Thyroid gland (tissue), 4 donors: ENCODE data around the gene SGF29. TPM values are rescaled to one million over a fixed set of nuclear protein-coding genes. Genes with fewer than 3 reads are reported as not detected.
"Not testable (repeated sequence)": the region's sequence is repeated elsewhere in the genome, so short reads cannot be mapped to it uniquely, and the experiment has no call there.

ENCODE experiments used
- DNase-seq, 2 donors: peaks; one replicate each; pipeline ENCODE4 v3.0.0-alpha.2; 2019
- H3K27ac ChIP-seq, 3 donors: fragments of 200-600 bp; sonication (generic); 1 replicate in 2 of 3; 2 replicates in 1 of 3; pipeline ENCODE4 v1.5.1; 2016 to 2019; ENCODE audit warnings: mild to moderate bottlenecking in 1 of 3, moderate library complexity in 1 of 3
- H3K27me3 ChIP-seq: fragments of 200-600 bp; sonication (generic); one replicate; pipeline ENCODE4 v1.5.1; 2019
- H3K36me3 ChIP-seq, 2 donors: fragments of 200-600 bp; sonication (generic); one replicate each; pipeline ENCODE4 v1.5.1; 2016 to 2019
- H3K4me1 ChIP-seq, 2 donors: fragments of 200-600 bp; sonication (generic); one replicate each; pipeline ENCODE4 v1.5.1; 2017 to 2019
- H3K4me3 ChIP-seq, 3 donors: fragments of 200-600 bp; sonication (generic); replicated peaks in 1 of 3; 1 replicate in 2 of 3; 2 replicates in 1 of 3; pipeline ENCODE4 v1.5.1; 2016; ENCODE audit warnings: mild to moderate bottlenecking in 1 of 3
- H3K9me3 ChIP-seq: fragments of 200-600 bp; sonication (generic); one replicate; pipeline ENCODE4 v1.5.1; 2017
- POLR2A ChIP-seq, 2 donors: fragments of 450-650 bp; IDR thresholded peaks; one replicate each; pipeline ENCODE4 v1.6.1; 2017; ENCODE audit warnings: antibody characterized with exemption in 2 of 2, mild to moderate bottlenecking in 2 of 2, moderate library complexity in 1 of 2
- WGBS, 2 donors: methylation state at CpG; one replicate each; pipeline ENCODE4 v1.1.5; 2017; 5-methylcytosine and 5-hydroxymethylcytosine counted together
- intact Hi-C: fragments of 100-400 bp; cut with DNase I; formaldehyde crosslinking; loops from one replicate; pipeline ENCODE4 v1.15.1; 2023
- total RNA-seq, 4 donors: library from RNA; depleted of rRNA; stranded (reverse); fragments of >200 nt; gene quantifications; one replicate each; pipeline ENCODE4 v1.2.3, GENCODE V29; 2016
- TF ChIP-seq, protein P1 (sequence below), 6 experiments: fragments of 200-600 bp in 3 of 6; fragments of 450-650 bp in 3 of 6; sonication (generic) in 3 of 6; IDR thresholded peaks; one replicate each; pipeline ENCODE4 v1.5.1; 2016 to 2019; ENCODE audit warnings: antibody characterized with exemption in 6 of 6, mild to moderate bottlenecking in 2 of 6, inconsistent platforms in 1 of 6, moderate library complexity in 1 of 6

Gene SGF29
- total RNA-seq, 4 donors from 2014 or later: 31.8 to 41.9 (median 36.9) TPM

DNA sequence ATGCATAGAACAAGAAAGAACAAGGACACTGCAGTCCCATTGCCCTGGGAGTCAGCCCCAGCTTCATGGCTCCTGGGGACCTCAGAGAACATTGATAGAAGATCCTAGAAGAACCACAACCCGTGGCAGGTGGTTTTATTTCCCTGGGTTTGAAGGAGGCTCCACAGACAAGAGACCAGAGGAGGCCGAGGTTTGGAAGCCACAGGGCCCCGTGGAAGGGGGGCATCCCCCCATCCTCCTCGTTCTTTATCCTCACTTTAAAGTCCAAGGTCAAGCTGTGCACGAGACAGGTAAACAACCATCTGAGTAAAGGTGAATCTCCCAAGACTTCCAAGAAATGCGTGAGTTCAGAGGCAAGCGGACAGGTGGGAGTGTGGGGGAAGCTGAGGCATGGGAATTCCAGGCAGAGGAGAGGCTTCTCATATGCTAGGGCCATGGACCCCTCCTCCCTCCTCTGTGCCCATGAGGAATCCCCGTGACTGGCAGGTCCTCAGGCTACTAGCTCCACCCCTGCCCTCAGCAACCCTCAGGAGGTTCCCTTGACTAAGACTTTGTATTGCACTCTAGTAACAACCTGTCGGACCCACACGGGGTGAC is 57.0 kb downstream of the SGF29 start:
- peak overlapping the region; percentile 76 to 88 (median 80) for H3K27ac ChIP-seq
- TF ChIP-seq, protein P1, sequence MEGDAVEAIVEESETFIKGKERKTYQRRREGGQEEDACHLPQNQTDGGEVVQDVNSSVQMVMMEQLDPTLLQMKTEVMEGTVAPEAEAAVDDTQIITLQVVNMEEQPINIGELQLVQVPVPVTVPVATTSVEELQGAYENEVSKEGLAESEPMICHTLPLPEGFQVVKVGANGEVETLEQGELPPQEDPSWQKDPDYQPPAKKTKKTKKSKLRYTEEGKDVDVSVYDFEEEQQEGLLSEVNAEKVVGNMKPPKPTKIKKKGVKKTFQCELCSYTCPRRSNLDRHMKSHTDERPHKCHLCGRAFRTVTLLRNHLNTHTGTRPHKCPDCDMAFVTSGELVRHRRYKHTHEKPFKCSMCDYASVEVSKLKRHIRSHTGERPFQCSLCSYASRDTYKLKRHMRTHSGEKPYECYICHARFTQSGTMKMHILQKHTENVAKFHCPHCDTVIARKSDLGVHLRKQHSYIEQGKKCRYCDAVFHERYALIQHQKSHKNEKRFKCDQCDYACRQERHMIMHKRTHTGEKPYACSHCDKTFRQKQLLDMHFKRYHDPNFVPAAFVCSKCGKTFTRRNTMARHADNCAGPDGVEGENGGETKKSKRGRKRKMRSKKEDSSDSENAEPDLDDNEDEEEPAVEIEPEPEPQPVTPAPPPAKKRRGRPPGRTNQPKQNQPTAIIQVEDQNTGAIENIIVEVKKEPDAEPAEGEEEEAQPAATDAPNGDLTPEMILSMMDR (IDR thresholded peaks at IDR 0.05): no peak
- TF ChIP-seq POLR2A (IDR thresholded peaks at IDR 0.05): no peak
- peak; percentile 48 to 53 for DNase-seq

DNA sequence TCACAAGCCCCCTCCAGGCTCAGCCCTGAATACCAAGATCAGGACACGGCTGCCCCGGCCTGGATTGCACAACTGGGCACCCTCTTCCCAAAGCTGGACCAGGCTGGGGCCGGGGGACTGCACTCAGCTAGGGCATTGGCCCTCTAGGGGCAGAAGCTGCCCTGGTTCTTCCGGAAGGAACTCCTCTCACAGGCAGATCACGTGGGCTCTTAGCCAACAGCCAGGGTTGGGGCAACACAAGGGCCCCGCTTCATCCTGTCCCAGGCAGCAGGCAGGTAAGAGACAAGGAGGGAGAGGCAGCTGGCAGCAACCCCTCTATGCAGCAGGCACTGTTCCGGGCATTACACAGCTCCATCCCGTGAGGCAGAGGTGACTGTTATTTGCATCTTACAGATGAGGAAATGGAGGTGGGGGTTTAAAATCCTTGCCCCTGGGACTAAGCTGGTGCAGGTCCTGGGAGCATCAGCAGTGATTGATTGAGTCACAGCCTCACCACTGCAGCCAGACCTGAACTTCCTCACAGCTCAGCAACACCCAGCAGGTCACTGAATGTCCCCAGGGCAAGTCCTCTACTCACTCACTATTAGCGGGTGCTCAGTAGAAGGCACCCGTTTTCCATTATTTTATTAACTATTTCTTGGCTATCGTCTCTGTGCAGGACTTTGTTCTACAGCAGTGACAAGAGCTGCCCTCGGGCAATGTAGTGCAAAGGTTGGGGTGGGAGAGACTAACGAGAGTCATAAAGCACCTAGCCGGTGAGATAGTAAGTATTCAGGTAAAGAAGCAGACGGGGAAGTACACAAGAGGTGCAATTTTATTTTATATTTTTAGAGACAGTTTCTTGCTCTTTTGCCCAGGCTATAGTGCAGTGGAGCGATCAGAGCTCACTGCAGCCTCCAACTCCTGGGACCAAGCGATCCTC is 58.9 kb downstream of the SGF29 start:
- DNase-seq, H3K27me3 ChIP-seq, H3K4me3 ChIP-seq, H3K9me3 ChIP-seq, H3K36me3 ChIP-seq, H3K27ac ChIP-seq, intact Hi-C loops: not testable (repeated sequence)
- H3K4me1 ChIP-seq: peaks cover 18 to 30% of the 10 kb centered on the region in 2 donors
- no CpG with 5 or more reads among the region's 17 CpGs for WGBS, 2 donors

More for the DNA sequence above, 57.0 kb downstream of the SGF29 start:
- intact Hi-C loops: no loop called here
- WGBS, 2 donors: 60 to 64% methylated on average over 10 of the region's 10 CpGs
- no peaks in the 10 kb centered on the region for H3K27me3 ChIP-seq
- H3K4me1 ChIP-seq: peaks cover 18 to 30% of the 10 kb centered on the region in 2 donors
- H3K9me3 ChIP-seq: no peaks in the 10 kb centered on the region
- no peaks in the 10 kb centered on the region for H3K36me3 ChIP-seq
- no peak overlapping the region for H3K4me3 ChIP-seq

DNA sequence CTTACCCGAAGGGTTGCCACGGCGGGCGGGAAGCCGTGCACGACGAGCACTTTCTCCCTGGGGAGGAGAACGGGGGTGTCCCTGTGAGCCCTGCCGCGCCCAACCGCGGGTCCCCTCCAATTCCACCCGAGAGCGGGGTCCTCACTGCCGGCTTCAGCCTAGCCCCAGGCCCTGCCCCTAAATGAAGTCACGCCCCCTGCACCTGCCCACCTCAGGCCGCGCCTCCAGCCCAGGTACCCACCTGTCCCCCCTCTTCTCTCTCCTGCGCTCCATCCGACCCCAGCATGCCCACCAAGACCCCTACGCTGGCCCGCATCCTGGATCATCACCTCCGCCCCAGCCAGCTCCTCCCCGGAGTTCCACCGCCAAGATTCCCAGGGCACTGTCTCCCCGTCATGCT is 60.2 kb downstream of the SGF29 start:
- WGBS, 2 donors: 60 to 83% methylated on average over 1 of the region's 26 CpGs
- DNase-seq, H3K27me3 ChIP-seq, H3K36me3 ChIP-seq, H3K4me3 ChIP-seq, H3K9me3 ChIP-seq, intact Hi-C loops, H3K27ac ChIP-seq: not testable (repeated sequence)
- peaks cover 18 to 24% of the 10 kb centered on the region in 2 donors for H3K4me1 ChIP-seq

DNA sequence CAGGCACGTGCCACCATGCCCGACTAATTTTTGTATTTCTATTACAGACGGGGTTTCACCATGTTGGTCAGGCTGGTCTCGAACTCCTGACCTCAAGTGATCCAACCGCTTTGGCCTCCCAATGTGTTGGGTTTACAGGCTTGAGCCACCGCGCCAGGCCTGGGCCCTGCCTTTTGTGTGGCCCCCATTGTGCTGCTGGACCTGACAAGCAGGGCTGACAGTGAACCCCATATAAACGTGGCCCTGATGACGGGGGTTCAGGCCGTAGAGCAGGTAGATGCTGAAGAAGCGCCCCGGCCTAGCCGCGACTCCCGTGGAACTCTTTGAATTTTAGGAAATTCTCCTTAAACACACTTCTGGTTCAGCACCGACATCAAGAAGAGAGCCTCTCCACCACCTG is 60.8 kb downstream of the SGF29 start:
- H3K27me3 ChIP-seq, DNase-seq, H3K9me3 ChIP-seq, intact Hi-C loops, H3K4me3 ChIP-seq, H3K27ac ChIP-seq, H3K36me3 ChIP-seq: not testable (repeated sequence)
- WGBS, 2 donors: 84 to 85% methylated on average over 7 to 14 of the region's 16 CpGs
- peaks cover 11 to 17% of the 10 kb centered on the region in 2 donors for H3K4me1 ChIP-seq

DNA sequence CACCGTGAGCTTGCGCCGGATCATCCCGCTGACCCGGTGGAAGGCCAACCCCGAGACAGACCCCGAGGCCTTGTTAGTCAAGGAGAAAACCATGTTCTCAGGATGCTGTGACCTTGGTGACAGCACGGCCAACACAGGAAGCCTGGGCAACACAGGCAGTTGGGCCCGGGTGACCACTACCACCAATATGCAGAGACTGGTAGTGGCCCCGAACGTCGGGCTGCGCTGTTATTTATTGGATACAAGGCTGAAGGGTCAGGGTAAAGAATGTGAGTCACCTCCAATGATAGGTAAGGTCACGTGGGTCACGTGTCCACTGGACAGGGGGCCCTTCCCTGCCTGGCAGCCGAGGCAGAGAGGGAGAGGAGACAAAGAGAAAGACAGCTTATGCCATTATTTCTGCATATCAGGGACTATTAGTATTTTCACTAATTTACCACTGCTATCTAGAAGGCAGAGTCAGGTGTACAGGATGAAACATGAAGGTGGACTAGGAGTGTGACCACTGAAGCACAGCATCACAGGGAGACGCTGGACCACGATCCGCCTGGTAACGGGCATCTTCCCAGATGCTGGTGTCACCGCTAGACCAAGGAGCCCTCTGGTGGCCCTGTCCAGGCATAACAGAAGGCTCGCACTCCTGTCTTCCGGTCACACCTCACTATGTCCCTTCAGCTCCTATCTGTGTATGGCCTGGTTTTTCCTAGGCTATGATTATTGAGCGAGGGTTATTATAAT is 61.9 kb downstream of the SGF29 start:
- intact Hi-C loops, H3K27ac ChIP-seq, H3K9me3 ChIP-seq, H3K36me3 ChIP-seq, H3K4me1 ChIP-seq, H3K4me3 ChIP-seq, H3K27me3 ChIP-seq: not testable (repeated sequence)
- TF ChIP-seq, protein P1 (IDR thresholded peaks at IDR 0.05): peak; percentile 56 to 81 (median 74)
- peak; percentile 74 to 75 for DNase-seq
- WGBS, 2 donors: 50 to 54% methylated on average over 17 to 18 of the region's 24 CpGs

DNA sequence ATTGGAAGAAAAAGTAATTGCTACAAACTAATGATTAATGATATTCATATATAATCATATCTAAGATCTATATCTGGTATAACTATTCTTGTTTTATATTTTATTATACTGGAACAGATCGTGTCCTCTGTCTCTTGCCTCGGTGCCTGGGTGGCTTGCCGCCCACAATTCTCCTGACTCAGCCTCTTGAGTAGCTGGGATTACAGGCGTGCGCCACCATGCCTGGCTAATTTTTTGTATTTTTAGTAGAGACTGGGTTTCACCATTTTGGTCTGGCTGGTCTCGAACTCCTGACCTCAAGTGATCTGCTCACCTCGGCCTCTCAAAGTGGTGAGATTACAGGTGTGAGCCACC is 62.5 kb downstream of the SGF29 start:
- H3K27me3 ChIP-seq, H3K4me3 ChIP-seq, H3K36me3 ChIP-seq, H3K4me1 ChIP-seq, H3K27ac ChIP-seq, H3K9me3 ChIP-seq, DNase-seq, intact Hi-C loops: not testable (repeated sequence)
- 80 to 85% methylated on average over 7 of the region's 7 CpGs for WGBS, 2 donors

DNA sequence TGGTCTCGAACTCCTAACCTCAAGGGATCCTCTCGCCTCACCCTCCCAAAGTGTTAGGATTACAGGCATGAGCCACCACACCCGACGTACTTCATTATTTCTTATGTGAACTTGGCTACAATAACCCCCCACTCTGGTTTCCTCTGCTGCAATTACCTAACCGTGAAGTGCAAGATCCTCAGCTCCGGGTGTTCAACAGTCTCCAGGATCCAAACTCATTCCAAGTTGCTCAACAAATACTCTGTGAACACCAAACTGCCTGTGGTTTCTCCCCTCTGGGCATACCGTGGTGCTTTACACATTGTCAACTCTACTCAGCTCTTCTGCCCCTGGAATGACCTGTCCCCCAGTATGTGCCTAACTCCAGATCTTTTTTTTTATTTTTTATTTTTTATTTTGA is 62.9 kb downstream of the SGF29 start:
- no peak overlapping the region for H3K4me3 ChIP-seq
- 83 to 85% methylated on average over 7 of the region's 7 CpGs for WGBS, 2 donors
- H3K4me1 ChIP-seq: no peaks in the 10 kb centered on the region
- H3K9me3 ChIP-seq: no peaks in the 10 kb centered on the region
- no peaks in the 10 kb centered on the region for H3K36me3 ChIP-seq
- H3K27ac ChIP-seq: no peak overlapping the region
- intact Hi-C loops: no loop called here
- TF ChIP-seq, protein P1 (IDR thresholded peaks at IDR 0.05): no peak
- no peak for TF ChIP-seq POLR2A (IDR thresholded peaks at IDR 0.05)
- no peak for DNase-seq
- H3K27me3 ChIP-seq: no peaks in the 10 kb centered on the region
